Neutrophil (primary cell): ENCODE measurements around the gene ANHX.

Experiments
- H3K27ac ChIP-seq: fragments of 200-600 bp; sonication (generic); 2 replicates; pipeline ENCODE4 v1.5.1; 2016; ENCODE audit warnings: mild to moderate bottlenecking, moderate library complexity
- H3K27me3 ChIP-seq: fragments of 200-600 bp; sonication (generic); 2 replicates; pipeline ENCODE4 v1.6.0; 2016; ENCODE audit warnings: mild to moderate bottlenecking
- H3K36me3 ChIP-seq: fragments of 200-600 bp; sonication (generic); 2 replicates; pipeline ENCODE4 v1.5.1; 2017
- H3K4me1 ChIP-seq, 2 experiments: fragments of 200-600 bp in 1 of 2; sonication (generic) in 1 of 2; 1 replicate in 1 of 2; 2 replicates in 1 of 2; pipeline versions ENCODE4 v1.5.1 to v1.6.1; 2013 to 2016; ENCODE audit warnings: low read depth in 1 of 2, low read length in 1 of 2, mild to moderate bottlenecking in 1 of 2, moderate library complexity in 1 of 2; ENCODE audit not compliant: control insufficient read depth in 1 of 2, insufficient read depth in 1 of 2
- H3K4me3 ChIP-seq, 2 experiments: fragments of 200-600 bp in 1 of 2; sonication (generic) in 1 of 2; 1 replicate in 1 of 2; 2 replicates in 1 of 2; pipeline ENCODE4 v1.5.1; 2013 to 2016; ENCODE audit warnings: low read depth in 1 of 2, low read length in 1 of 2, mild to moderate bottlenecking in 1 of 2, moderate library complexity in 1 of 2
- H3K9me3 ChIP-seq: fragments of 200-600 bp; sonication (generic); 2 replicates; pipeline ENCODE4 v1.5.1; 2016
- CTCF ChIP-seq: fragments of 200-600 bp; sonication (generic); IDR thresholded peaks from 2 replicates; pipeline ENCODE4 v1.5.1; 2016; ENCODE audit warnings: antibody characterized with exemption

Gene ANHX

GRCh38 chr12:133181238-133181959 lies 54.3 kb downstream of the ANHX start, which contains the start of gene ZNF268:
ZNF268 (plus strand) TSS chr12:133181495; CDS start chr12:133181998, 503 bp downstream.
- peaks cover 7 to 8% of the 10 kb centered on the region in 2 experiments for H3K4me1 ChIP-seq
- TF ChIP-seq CTCF = peak; percentile 60
- H3K4me3 ChIP-seq = peak within 1 kb of the TSS; percentile 71 to 82
- peaks cover 13% of the 10 kb centered on the region for H3K9me3 ChIP-seq
- H3K27me3 ChIP-seq = no peaks in the 10 kb centered on the region
- H3K36me3 ChIP-seq = peaks cover 7% of the 10 kb centered on the region
- H3K27ac ChIP-seq = peak within 1 kb of the TSS; percentile 61

- Histone ChIP-seq H3K4me3 (peak overlapping the region in 1 of 2 experiments; percentile 71), H3K27ac (no peak overlapping the region)
- no peak for TF ChIP-seq CTCF
These were observed 55.0 kb downstream of the ANHX start for GRCh38 chr12:133180669-133181068.

GRCh38 chr12:133174901-133175300 lies 60.8 kb downstream of the ANHX start:
- Histone ChIP-seq H3K36me3 (no peaks in the 10 kb centered on the region), H3K27ac (no peak overlapping the region), H3K4me1 (no peaks in the 10 kb centered on the region), H3K9me3 (peaks cover 7% of the 10 kb centered on the region), H3K4me3 (no peak overlapping the region), H3K27me3 (no peaks in the 10 kb centered on the region)
- no peak for TF ChIP-seq CTCF

More at GRCh38 chr12:133180669-133181068, 55.0 kb downstream of the ANHX start:
- Histone ChIP-seq H3K36me3 (peaks cover 7% of the 10 kb centered on the region), H3K27me3 (no peaks in the 10 kb centered on the region), H3K9me3 (peaks cover 13% of the 10 kb centered on the region), H3K4me1 (peaks cover 7 to 8% of the 10 kb centered on the region in 2 experiments)

DNA sequence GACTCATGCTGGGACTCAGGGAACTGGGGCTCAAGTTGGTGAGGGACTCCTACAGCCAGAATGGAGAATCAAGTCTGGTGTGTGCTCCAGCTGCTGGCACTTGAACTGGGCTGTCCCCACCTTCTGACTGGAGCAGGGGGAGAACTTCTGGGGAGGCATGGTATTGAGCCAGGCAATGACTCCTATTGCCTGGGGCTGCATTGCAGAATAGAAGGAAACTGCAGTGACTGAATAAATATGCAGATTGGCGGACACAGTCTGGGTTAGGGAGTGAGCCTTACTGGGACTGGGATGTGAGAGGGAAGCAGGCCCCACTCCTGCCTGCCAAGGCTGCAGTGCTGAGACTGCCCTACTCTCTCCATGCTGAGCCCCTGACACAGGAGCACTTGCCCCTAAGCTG lies 63.2 kb downstream of the ANHX start:
- no peak for TF ChIP-seq CTCF
- no peak overlapping the region for H3K4me3 ChIP-seq
- H3K27me3 ChIP-seq = no peaks in the 10 kb centered on the region
- peaks cover 7% of the 10 kb centered on the region for H3K9me3 ChIP-seq
- H3K27ac ChIP-seq = no peak overlapping the region
- H3K36me3 ChIP-seq = no peaks in the 10 kb centered on the region
- no peaks in the 10 kb centered on the region for H3K4me1 ChIP-seq
